T-helper 1 cell treated with Interleukin-12 subunit alpha and Interleukin-12 subunit beta and Interleukin-4 antibody, amounts not matched to agents 30 ng/mL and 1 ng/mL, for 36 hours (primary cell): ENCODE measurements around the gene NACC1. TPM values are rescaled to one million over a fixed set of nuclear protein-coding genes. Genes with fewer than 3 reads are reported as not detected.

Source experiments
- intact Hi-C: fragments of 100-400 bp; cut with micrococcal nuclease; formaldehyde crosslinking; loops from one replicate; pipeline ENCODE4 v1.15.1; 2024
- total RNA-seq: library from RNA; stranded (reverse); gene quantifications from 2 replicates; pipeline ENCODE4 v1.2.3, GENCODE V29; 2022

Gene NACC1
- total RNA-seq, 1 donor from 2014 or later: 84.4 TPM

- intact Hi-C loops: no loop called here
These were observed 30.1 kb upstream of the NACC1 start for GRCh38 chr19:13087795-13088537.

- intact Hi-C loops: no loop called here
These were observed 28.8 kb upstream of the NACC1 start for GRCh38 chr19:13089139-13089856.

GRCh38 chr19:13089857-13090507 lies 28.1 kb upstream of the NACC1 start:
- intact Hi-C loops: loop anchor here (5.0 kb wide), 1 partner anchor 58 kb away; no protein-coding TSS in a partner anchor

- intact Hi-C loops: loop anchor here (5.0 kb wide), 1 partner anchor 58 kb away; no protein-coding TSS in a partner anchor
These were observed 27.4 kb upstream of the NACC1 start for GRCh38 chr19:13090511-13091231.

GRCh38 chr19:13091400-13092157 lies 26.5 kb upstream of the NACC1 start:
- intact Hi-C loops: loop anchor here (5.0 kb wide), 1 partner anchor 59 kb away; no protein-coding TSS in a partner anchor

GRCh38 chr19:13092158-13092543 lies 25.9 kb upstream of the NACC1 start:
- intact Hi-C loops: loop anchor here (5.0 kb wide), 1 partner anchor 60 kb away; no protein-coding TSS in a partner anchor

- intact Hi-C loops: loop anchor here (1.0 to 5.0 kb wide), 3 partner anchors 31 to 127 kb away; no protein-coding TSS in a partner anchor
These were observed 25.3 kb upstream of the NACC1 start for GRCh38 chr19:13092606-13093235.

GRCh38 chr19:13093407-13094105 lies 24.5 kb upstream of the NACC1 start:
- intact Hi-C loops: loop anchor here (1.0 to 5.0 kb wide), 5 partner anchors 32 to 128 kb away; no protein-coding TSS in a partner anchor

GRCh38 chr19:13094106-13094504 lies 24.0 kb upstream of the NACC1 start:
- intact Hi-C loops: loop anchor here (1.0 to 5.0 kb wide), 3 partner anchors 62 to 116 kb away; no protein-coding TSS in a partner anchor

- intact Hi-C loops: loop anchor here (1.0 to 5.0 kb wide), 5 partner anchors 63 to 1673 kb away; partner anchors contain the start of gene MAST1
These were observed 23.2 kb upstream of the NACC1 start for GRCh38 chr19:13094771-13095392.

- intact Hi-C loops: loop anchor here (5.0 kb wide), 2 partner anchors 258 to 1673 kb away; partner anchors contain the start of gene MAST1
These were observed 22.7 kb upstream of the NACC1 start for GRCh38 chr19:13095393-13095784.

- intact Hi-C loops: loop anchor here (2.0 to 5.0 kb wide), 3 partner anchors 83 to 1674 kb away; partner anchors contain the start of gene MAST1
These were observed 21.8 kb upstream of the NACC1 start for GRCh38 chr19:13095934-13096927.

- intact Hi-C loops: loop anchor here (2.0 to 5.0 kb wide), 3 partner anchors 84 to 1675 kb away; partner anchors contain the start of gene MAST1
These were observed 21.0 kb upstream of the NACC1 start for GRCh38 chr19:13097033-13097462.

- intact Hi-C loops: loop anchor here (2.0 to 5.0 kb wide), 3 partner anchors 85 to 1675 kb away; partner anchors contain the start of gene MAST1
These were observed 20.4 kb upstream of the NACC1 start for GRCh38 chr19:13097463-13098258.

- intact Hi-C loops: loop anchor here (1.0 to 5.0 kb wide), 3 partner anchors 18 to 1676 kb away; partner anchors contain the start of genes MAST1 and TRMT1
These were observed 19.6 kb upstream of the NACC1 start for GRCh38 chr19:13098277-13099072.
